ENCODE data around the gene ABCC9. TPM values are rescaled to one million over a fixed set of nuclear protein-coding genes. Genes with fewer than 3 reads are reported as not detected.

Gene ABCC9
- total RNA-seq, 1 experiment from 2014 or later, result 0.03 TPM

- no TSS peak for BruUV-seq (replicated peaks)
- in situ Hi-C loops (cut with HindIII; ENCODE audit: low pct_unique_long_range_greater_than_20kb, low sequenced_read_pairs) (no loop called here), intact Hi-C loops (cut with micrococcal nuclease; ENCODE audit: unreplicated experiment) (no loop called here)
- Histone ChIP-seq H3K36me3 (ENCODE audit: control insufficient read depth, insufficient read depth, low read length) (no peaks in the 10 kb centered on the region), H3K9me3 (ENCODE audit: control insufficient read depth, insufficient read depth, low read depth, low read length) (no peaks in the 10 kb centered on the region), H3K27ac (ENCODE audit: low read length) (no peak overlapping the region), H3K4me1 (ENCODE audit: control insufficient read depth, insufficient read depth, low read length) (no peaks in the 10 kb centered on the region), H3K27me3 (ENCODE audit: control insufficient read depth, insufficient read depth, low read length) (no peaks in the 10 kb centered on the region), H3K4me3 (ENCODE audit: low read depth in 2 of 2, low read length in 2 of 2) (no peak overlapping the region)
- DNase-seq (ENCODE audit: low read depth, low spot score) (no peak), ATAC-seq (no peak)
- CTCF ChIA-PET, result no interaction called here
- POLR2A ChIA-PET, result no interaction called here
- no peak for TF ChIP-seq SIN3A (IDR thresholded peaks at IDR 0.05; ENCODE audit: borderline replicate concordance, insufficient read depth, low read depth, low read length)
- TF ChIP-seq, protein P1, sequence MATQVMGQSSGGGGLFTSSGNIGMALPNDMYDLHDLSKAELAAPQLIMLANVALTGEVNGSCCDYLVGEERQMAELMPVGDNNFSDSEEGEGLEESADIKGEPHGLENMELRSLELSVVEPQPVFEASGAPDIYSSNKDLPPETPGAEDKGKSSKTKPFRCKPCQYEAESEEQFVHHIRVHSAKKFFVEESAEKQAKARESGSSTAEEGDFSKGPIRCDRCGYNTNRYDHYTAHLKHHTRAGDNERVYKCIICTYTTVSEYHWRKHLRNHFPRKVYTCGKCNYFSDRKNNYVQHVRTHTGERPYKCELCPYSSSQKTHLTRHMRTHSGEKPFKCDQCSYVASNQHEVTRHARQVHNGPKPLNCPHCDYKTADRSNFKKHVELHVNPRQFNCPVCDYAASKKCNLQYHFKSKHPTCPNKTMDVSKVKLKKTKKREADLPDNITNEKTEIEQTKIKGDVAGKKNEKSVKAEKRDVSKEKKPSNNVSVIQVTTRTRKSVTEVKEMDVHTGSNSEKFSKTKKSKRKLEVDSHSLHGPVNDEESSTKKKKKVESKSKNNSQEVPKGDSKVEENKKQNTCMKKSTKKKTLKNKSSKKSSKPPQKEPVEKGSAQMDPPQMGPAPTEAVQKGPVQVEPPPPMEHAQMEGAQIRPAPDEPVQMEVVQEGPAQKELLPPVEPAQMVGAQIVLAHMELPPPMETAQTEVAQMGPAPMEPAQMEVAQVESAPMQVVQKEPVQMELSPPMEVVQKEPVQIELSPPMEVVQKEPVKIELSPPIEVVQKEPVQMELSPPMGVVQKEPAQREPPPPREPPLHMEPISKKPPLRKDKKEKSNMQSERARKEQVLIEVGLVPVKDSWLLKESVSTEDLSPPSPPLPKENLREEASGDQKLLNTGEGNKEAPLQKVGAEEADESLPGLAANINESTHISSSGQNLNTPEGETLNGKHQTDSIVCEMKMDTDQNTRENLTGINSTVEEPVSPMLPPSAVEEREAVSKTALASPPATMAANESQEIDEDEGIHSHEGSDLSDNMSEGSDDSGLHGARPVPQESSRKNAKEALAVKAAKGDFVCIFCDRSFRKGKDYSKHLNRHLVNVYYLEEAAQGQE (IDR thresholded peaks at IDR 0.05; ENCODE audit: insufficient read depth in 1 of 2, low read depth in 2 of 2, low read length in 1 of 2), result no peak
- TF ChIP-seq, protein P2, sequence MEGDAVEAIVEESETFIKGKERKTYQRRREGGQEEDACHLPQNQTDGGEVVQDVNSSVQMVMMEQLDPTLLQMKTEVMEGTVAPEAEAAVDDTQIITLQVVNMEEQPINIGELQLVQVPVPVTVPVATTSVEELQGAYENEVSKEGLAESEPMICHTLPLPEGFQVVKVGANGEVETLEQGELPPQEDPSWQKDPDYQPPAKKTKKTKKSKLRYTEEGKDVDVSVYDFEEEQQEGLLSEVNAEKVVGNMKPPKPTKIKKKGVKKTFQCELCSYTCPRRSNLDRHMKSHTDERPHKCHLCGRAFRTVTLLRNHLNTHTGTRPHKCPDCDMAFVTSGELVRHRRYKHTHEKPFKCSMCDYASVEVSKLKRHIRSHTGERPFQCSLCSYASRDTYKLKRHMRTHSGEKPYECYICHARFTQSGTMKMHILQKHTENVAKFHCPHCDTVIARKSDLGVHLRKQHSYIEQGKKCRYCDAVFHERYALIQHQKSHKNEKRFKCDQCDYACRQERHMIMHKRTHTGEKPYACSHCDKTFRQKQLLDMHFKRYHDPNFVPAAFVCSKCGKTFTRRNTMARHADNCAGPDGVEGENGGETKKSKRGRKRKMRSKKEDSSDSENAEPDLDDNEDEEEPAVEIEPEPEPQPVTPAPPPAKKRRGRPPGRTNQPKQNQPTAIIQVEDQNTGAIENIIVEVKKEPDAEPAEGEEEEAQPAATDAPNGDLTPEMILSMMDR (IDR thresholded peaks at IDR 0.05), result no peak
- no peak for TF ChIP-seq TCF7L2 (IDR thresholded peaks at IDR 0.05; ENCODE audit: low read depth, low read length)
- TF ChIP-seq POLR2AphosphoS5 (IDR thresholded peaks at IDR 0.05; ENCODE audit: low read depth, low read length), result no peak
These were observed 63.8 kb downstream of the ABCC9 start for GRCh38 chr12:21877293-21877982.

- no peak for ATAC-seq
- intact Hi-C loops (cut with micrococcal nuclease; ENCODE audit: unreplicated experiment) (no loop called here), in situ Hi-C loops (cut with HindIII; ENCODE audit: low pct_unique_long_range_greater_than_20kb, low sequenced_read_pairs) (no loop called here)
- TF ChIP-seq POLR2AphosphoS5 (IDR thresholded peaks at IDR 0.05; ENCODE audit: low read depth, low read length) (no peak), TCF7L2 (IDR thresholded peaks at IDR 0.05; ENCODE audit: low read depth, low read length) (no peak), SIN3A (IDR thresholded peaks at IDR 0.05; ENCODE audit: borderline replicate concordance, insufficient read depth, low read depth, low read length) (no peak)
- TF ChIP-seq, protein P1 (IDR thresholded peaks at IDR 0.05; ENCODE audit: insufficient read depth in 1 of 2, low read depth in 2 of 2, low read length in 1 of 2), result no peak
- TF ChIP-seq, protein P2 (IDR thresholded peaks at IDR 0.05), result no peak
- Histone ChIP-seq H3K36me3 (ENCODE audit: control insufficient read depth, insufficient read depth, low read length) (no peaks in the 10 kb centered on the region), H3K4me1 (ENCODE audit: control insufficient read depth, insufficient read depth, low read length) (no peaks in the 10 kb centered on the region), H3K9me3 (ENCODE audit: control insufficient read depth, insufficient read depth, low read depth, low read length) (no peaks in the 10 kb centered on the region), H3K27me3 (ENCODE audit: control insufficient read depth, insufficient read depth, low read length) (no peaks in the 10 kb centered on the region), H3K27ac (ENCODE audit: low read length) (no peak overlapping the region), H3K4me3 (ENCODE audit: low read depth in 2 of 2, low read length in 2 of 2) (no peak overlapping the region)
- POLR2A ChIA-PET, result no interaction called here
- BruUV-seq (replicated peaks), result no TSS peak
- no peak for DNase-seq (ENCODE audit: low read depth, low spot score)
- CTCF ChIA-PET, result no interaction called here
These were observed 75.4 kb downstream of the ABCC9 start for GRCh38 chr12:21865846-21866245.
